A673 (cell line): ENCODE results near the gene DGKD. TPM values are rescaled to one million over a fixed set of nuclear protein-coding genes. Genes with fewer than 3 reads are reported as not detected.

Source experiments
- BruUV-seq: library from RNA; stranded (reverse); fragments of 400-500 nt; replicated peaks from 2 replicates; lab custom pipeline; 2021; lab: Mats Ljungman, UMichigan
- CTCF ChIA-PET: fragments of 300-600 bp; sonication (Branson Sonifier 250); formaldehyde crosslinking; loops from one replicate; lab custom pipeline; 2022; ENCODE audit warnings: antibody characterized with exemption; lab: Charles Lee
- POLR2A ChIA-PET: fragments of 300-600 bp; sonication (Branson Sonifier 250); formaldehyde crosslinking; loops from one replicate; lab custom pipeline; 2022; ENCODE audit warnings: antibody characterized with exemption; ENCODE audit not compliant: low non-redundant PET; lab: Charles Lee
- DNase-seq: peaks from one replicate; pipeline ENCODE4 v3.0.0-alpha.2; 2015; ENCODE audit warnings: low spot score
- H3K27ac ChIP-seq: fragments of 200-600 bp; sonication (generic); 2 replicates; pipeline ENCODE4 v1.5.1; 2016; ENCODE audit warnings: mixed run types, low read depth, mild to moderate bottlenecking, mixed read lengths, antibody characterized with exemption, low read length; ENCODE audit not compliant: poor library complexity, severe bottlenecking
- H3K27me3 ChIP-seq: fragments of 200-600 bp; sonication (generic); replicated peaks from 2 replicates; pipeline ENCODE4 v1.6.1; 2017; ENCODE audit warnings: mixed run types, low read depth, mild to moderate bottlenecking, mixed read lengths, antibody characterized with exemption, low read length; ENCODE audit not compliant: insufficient read depth, poor library complexity
- H3K36me3 ChIP-seq: fragments of 200-600 bp; sonication (generic); 2 replicates; pipeline ENCODE4 v1.6.1; 2016; ENCODE audit warnings: mixed run types, mild to moderate bottlenecking, mixed read lengths, antibody characterized with exemption, low read length; ENCODE audit not compliant: insufficient read depth, poor library complexity, severe bottlenecking
- H3K4me1 ChIP-seq: fragments of 200-600 bp; sonication (generic); 2 replicates; pipeline ENCODE4 v1.6.1; 2017; ENCODE audit warnings: mixed run types, mild to moderate bottlenecking, mixed read lengths, antibody characterized with exemption, low read length; ENCODE audit not compliant: insufficient read depth, poor library complexity, severe bottlenecking
- H3K4me3 ChIP-seq: fragments of 200-600 bp; sonication (generic); 2 replicates; pipeline ENCODE4 v1.5.1; 2016; ENCODE audit warnings: low read depth, mixed run types, mild to moderate bottlenecking, mixed read lengths, low read length; ENCODE audit not compliant: poor library complexity, severe bottlenecking
- H3K9me3 ChIP-seq: fragments of 200-600 bp; sonication (generic); 2 replicates; pipeline ENCODE4 v1.6.1; 2016; ENCODE audit warnings: mixed run types, low read depth, mild to moderate bottlenecking, mixed read lengths, antibody characterized with exemption, low read length; ENCODE audit not compliant: poor library complexity, severe bottlenecking
- EZH2 ChIP-seq: fragments of 200-600 bp; sonication (generic); IDR thresholded peaks from 2 replicates; pipeline ENCODE4 v1.6.1; 2017; ENCODE audit warnings: borderline replicate concordance, low read depth, mild to moderate bottlenecking, mixed read lengths, antibody characterized with exemption, low read length; ENCODE audit not compliant: poor library complexity, severe bottlenecking
- intact Hi-C: fragments of 100-400 bp; cut with micrococcal nuclease; formaldehyde crosslinking; loops from one replicate; pipeline ENCODE4 v1.10.0; 2022; ENCODE audit not compliant: unreplicated experiment
- total RNA-seq: library from RNA; stranded (reverse); gene quantifications from 2 replicates; pipeline ENCODE4 v1.2.3, GENCODE V29; 2021
- TF ChIP-seq, protein P1 (sequence below): fragments of 300-800, 200-600 bp; sonication (generic); conservative IDR thresholded peaks from 2 replicates; pipeline ENCODE4 v1.5.1; 2017; ENCODE audit warnings: low read depth, mild to moderate bottlenecking, antibody characterized with exemption, low read length, moderate library complexity, mixed read lengths

Gene DGKD
- total RNA-seq, 1 experiment from 2014 or later: 128 TPM

DNA sequence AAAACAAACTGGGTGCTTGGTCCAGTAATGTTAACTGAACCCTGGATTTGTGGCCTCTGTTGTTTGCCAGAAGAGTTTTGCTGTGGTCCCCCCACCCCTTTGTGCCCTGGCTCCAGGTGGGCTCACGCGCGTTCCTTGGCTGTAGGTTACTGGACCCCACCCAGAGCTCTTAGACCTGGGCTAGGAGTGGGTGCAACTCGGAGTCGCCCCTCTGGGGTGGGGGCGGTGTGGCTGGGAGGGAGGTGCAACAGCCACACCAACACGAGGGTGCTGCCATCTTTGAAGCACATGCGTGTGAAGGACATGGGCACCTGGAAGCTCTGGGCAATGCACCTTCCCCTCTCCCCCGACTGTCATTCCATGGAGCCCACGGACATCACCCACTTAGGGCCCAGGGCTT, 119.6 kb downstream of the DGKD start:
- intact Hi-C loops: no loop called here
- Histone ChIP-seq H3K27ac (no peak overlapping the region), H3K4me3 (no peak overlapping the region), H3K36me3 (peaks cover 28% of the 10 kb centered on the region), H3K4me1 (no peaks in the 10 kb centered on the region), H3K9me3 (no peaks in the 10 kb centered on the region), H3K27me3 (no peaks in the 10 kb centered on the region)
- CTCF ChIA-PET: interaction anchor here (0.7 kb wide), 1 partner anchor 441 kb away, joined by 3 read pairs; no protein-coding TSS in a partner anchor
- no peak for DNase-seq
- TF ChIP-seq, protein P1, sequence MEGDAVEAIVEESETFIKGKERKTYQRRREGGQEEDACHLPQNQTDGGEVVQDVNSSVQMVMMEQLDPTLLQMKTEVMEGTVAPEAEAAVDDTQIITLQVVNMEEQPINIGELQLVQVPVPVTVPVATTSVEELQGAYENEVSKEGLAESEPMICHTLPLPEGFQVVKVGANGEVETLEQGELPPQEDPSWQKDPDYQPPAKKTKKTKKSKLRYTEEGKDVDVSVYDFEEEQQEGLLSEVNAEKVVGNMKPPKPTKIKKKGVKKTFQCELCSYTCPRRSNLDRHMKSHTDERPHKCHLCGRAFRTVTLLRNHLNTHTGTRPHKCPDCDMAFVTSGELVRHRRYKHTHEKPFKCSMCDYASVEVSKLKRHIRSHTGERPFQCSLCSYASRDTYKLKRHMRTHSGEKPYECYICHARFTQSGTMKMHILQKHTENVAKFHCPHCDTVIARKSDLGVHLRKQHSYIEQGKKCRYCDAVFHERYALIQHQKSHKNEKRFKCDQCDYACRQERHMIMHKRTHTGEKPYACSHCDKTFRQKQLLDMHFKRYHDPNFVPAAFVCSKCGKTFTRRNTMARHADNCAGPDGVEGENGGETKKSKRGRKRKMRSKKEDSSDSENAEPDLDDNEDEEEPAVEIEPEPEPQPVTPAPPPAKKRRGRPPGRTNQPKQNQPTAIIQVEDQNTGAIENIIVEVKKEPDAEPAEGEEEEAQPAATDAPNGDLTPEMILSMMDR: no peak
- no peak for TF ChIP-seq EZH2
- BruUV-seq: no TSS peak
- POLR2A ChIA-PET: interaction anchor here (0.6 kb wide), 1 partner anchor 20 kb away, joined by 15 read pairs; no protein-coding TSS in a partner anchor

DNA sequence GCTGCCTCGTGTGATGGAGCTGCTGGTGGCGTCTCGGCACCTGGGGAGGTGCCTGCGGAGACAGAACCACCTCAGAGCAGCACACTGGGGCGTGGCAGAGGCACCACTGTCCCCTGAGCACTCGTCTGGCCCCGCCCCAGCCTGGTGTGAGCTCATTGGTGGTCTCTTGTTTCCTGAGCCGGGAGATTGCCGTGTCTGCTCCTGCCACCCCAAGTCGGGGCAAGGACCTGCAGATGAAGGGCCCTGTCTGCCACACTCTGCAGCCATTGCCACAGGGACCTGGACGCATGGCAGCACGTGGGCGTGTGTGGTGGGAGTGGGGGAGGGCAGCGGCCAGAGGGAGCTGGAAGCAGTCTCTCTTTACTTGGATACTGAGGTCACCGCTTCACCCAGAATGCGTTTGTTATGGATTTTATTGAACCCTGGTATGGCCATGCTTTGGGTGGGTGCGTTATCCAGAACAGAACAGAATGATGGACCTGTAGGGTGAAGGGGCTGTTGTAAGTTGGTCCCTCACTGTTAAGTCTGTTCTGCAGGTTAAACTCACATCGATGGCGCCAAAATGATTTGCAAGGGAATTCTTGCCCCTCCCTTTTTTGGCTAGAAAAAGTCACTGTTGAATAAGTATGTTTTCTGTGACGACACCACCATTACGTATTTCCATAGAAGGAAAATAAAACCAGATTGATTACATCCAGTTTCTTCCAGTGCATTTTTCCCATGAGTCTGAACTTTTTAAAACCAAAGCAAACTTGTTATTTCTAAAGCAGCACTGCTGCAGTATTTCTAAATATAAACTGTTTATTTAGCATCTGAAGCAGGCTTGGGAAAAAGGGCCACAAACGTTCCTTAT, 120.2 kb downstream of the DGKD start:
- TF ChIP-seq EZH2: no peak
- TF ChIP-seq, protein P1: no peak
- CTCF ChIA-PET: interaction anchor here (0.7 kb wide), 1 partner anchor 441 kb away, joined by 3 read pairs; no protein-coding TSS in a partner anchor
- BruUV-seq: no TSS peak
- Histone ChIP-seq H3K27me3 (no peaks in the 10 kb centered on the region), H3K4me1 (no peaks in the 10 kb centered on the region), H3K9me3 (no peaks in the 10 kb centered on the region), H3K36me3 (peaks cover 22% of the 10 kb centered on the region), H3K27ac (no peak overlapping the region), H3K4me3 (no peak overlapping the region)
- DNase-seq: no peak
- POLR2A ChIA-PET: interaction anchor here (0.6 kb wide), 1 partner anchor 20 kb away, joined by 15 read pairs; no protein-coding TSS in a partner anchor
- intact Hi-C loops: no loop called here

DNA sequence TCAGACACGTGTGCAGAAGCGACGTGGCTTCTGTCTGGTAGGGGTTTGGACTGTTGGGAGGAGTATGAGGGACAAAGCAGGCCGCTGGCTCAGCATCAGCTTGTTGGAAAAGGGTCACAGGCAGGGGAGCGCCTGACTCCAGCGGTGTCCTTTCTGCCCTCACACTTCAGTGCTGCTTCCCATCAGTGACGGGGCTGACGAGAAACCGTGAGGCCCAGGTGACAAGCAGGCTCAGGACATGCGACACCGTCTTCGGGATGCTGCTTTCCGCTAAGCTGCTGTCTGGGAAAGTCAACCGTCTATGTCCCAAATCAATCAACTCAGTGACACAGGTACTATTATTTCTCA, 121.7 kb downstream of the DGKD start:
- CTCF ChIA-PET: no interaction called here
- H3K4me3 ChIP-seq: no peak overlapping the region
- no peak for TF ChIP-seq EZH2
- TF ChIP-seq, protein P1: no peak
- H3K4me1 ChIP-seq: no peaks in the 10 kb centered on the region
- POLR2A ChIA-PET: no interaction called here
- no peak overlapping the region for H3K27ac ChIP-seq
- intact Hi-C loops: no loop called here
- H3K9me3 ChIP-seq: no peaks in the 10 kb centered on the region
- H3K27me3 ChIP-seq: no peaks in the 10 kb centered on the region
- H3K36me3 ChIP-seq: peaks cover 12% of the 10 kb centered on the region
- DNase-seq: no peak
- no TSS peak for BruUV-seq
